Activated T-cell treated with anti-CD3 and anti-CD28 coated beads, Interleukin-2, amount 50 U/mL, for 48 hours (primary cell): ENCODE data around the gene AMT.

ENCODE experiments used
- DNase-seq, 2 experiments: peaks; one replicate each; pipeline ENCODE4 v3.0.0-alpha.2; 2020

The AMT gene, protein sequence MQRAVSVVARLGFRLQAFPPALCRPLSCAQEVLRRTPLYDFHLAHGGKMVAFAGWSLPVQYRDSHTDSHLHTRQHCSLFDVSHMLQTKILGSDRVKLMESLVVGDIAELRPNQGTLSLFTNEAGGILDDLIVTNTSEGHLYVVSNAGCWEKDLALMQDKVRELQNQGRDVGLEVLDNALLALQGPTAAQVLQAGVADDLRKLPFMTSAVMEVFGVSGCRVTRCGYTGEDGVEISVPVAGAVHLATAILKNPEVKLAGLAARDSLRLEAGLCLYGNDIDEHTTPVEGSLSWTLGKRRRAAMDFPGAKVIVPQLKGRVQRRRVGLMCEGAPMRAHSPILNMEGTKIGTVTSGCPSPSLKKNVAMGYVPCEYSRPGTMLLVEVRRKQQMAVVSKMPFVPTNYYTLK

DNA sequence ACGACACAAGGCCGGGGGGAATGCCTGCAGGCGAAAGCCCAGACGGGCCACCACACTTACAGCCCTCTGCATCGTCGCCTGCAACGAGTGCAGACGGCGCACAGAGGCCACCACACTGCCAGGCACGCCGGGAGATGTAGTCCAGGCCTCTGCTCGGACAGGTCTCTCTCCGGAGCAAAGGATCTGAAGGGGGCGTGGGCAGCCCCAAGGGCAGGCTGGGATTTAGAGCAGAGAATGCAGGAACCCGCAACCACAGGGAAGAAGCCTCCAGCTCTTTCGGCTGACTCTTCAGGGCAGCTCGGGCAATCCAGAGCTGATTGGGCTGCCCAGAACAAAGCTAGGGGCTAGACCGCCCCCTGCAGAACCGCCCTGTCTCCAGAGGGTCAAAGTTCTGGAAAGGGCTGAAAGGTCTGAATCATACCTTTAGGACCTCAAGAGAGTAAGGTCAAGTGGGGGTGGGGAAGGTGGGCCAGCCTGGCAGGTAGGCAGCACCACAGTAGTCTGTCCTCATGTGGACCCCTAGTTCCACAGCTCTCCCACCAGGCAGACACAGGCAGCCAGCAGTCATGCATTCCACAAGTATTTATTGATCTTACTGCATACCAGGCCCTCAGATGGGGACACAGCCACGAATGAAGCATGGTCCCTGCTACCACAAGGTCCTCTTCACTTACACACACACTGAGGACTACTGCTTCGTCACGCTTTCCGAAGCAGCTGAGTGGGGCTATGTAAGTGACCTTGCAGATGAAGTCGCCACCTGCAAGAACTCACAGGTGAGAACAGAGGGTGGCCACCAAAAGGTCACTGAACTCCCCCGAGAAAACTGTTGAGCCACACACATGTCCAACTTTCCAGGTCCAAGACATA is at the start of gene AMT:
Gene AMT, minus strand, starts transcription at position 95 of the 870 bp plus-strand sequence. Its CDS starts 23 bp downstream, at position 72.
- DNase-seq: no peak

DNA sequence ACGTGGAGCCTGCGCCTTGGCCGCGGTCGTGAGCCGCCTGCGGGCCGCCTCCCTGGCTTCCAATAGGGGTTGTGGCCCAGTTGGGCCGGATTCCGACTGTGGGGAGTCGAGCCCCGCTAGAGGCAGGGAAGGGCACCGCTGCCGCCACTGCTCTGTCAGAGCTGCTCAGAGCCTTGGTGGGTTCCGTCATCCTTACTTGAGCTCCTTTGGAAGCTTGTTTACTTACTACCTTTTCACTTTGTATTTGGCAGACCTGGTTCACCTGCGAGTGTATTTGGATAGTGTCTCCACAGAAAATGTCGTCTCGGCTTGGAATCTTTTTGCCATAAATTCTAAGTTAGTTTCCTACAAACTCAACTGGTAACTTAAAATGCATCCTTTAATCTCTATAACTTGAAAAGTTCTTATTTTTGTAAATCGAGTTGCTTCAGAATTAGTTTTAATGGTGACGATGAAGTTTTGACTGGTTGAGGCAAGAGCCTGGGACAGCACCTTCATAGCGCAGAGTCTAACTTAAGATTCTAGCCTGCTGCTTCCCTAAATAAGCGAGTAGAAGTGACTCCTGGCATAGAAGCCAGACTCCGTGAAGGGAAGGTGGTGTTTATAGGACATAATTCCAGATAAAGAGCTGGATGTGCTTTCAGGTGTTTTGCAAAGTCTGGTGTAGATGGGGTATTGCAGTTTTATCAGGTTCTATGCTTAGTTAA is 48.6 kb upstream of the AMT start:
- DNase-seq: no peak

DNA sequence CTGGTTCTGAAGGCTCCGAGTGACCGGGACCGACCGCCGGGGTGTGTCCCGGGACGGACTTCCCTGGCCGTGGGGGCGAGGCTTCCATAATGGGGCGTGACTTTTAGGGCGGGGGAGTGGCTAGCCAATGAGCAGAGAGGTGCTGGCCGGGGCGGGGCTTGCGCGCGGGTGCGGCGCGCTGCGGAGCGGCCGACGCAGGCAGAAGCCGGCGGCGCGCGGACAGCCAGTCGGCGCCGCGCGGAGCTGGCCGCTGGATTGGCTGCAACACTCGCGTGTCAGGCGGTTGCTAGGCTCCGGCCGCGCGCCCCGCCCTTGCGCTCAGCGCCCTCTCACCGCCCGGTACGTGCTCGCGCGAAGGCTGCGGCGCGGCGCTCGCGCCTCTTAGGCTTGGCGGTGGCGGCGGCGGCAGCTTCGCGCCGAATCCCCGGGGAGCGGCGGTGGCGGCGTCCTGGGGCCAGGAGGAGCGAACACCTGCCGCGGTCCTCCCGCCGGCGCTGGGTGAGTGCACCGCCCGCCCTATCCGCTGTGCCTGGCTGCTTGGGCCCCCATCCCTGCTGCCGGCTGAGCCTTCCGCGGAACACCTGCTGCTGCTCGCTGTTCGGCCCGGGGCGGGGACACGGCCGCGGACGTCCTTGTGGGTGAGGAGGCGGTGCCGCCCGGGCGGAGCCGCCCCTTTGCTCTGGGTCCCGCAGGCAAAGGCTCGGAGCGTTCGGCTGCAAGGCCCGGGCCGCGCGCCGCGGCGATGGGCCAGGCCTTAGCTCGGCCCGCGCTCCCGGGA is 47.9 kb upstream of the AMT start, which contains the start of gene DAG1:
Gene DAG1, plus strand, starts transcription at position 332 of the 778 bp plus-strand sequence. CDS start 40,268 bp downstream, outside the sequence.
- DNase-seq: peak; percentile 97

DNA sequence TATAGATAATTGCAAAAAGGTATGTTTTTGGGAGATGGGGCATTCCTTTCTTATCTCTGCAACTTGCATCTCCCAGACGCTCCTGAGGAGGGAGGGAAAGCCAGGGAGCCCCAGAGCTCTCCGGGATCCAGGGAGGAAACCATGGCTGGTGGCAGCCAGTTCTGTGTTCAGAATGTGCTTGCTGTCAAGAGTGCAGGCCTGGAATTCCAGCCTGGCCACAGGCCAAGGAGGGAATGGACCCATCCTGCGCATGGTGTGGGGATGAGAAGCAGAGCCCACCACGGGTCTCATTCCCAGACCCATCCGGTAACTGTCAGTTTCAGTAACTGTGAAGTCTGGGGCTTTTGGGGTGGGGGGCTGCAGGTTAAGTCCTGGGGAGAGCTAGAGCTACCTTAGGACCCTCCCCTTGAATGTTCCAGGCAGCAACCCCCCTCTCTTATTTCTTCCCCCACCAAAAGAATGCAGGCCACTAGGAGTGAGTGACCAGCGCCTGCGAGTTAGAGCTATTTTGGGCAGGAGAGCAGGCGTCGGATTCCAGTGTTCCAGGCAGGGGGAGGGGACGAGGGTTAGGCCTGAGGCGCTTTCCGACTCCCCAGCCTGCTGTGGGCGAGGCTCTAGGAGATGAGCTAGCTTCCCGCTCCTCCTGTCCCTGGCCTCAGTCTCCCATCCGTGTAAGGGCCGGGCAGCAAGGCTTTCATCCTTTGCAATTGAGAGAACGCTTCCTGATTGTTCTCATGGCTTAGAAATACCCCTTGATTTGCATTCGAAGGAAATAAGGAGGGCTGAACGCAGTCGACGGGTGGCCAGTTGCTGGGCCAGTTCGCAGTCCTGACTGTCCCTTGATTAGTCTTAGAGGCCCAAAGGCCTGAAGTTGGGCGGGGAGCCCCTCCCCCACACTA is 47.0 kb upstream of the AMT start:
- DNase-seq: no peak

DNA sequence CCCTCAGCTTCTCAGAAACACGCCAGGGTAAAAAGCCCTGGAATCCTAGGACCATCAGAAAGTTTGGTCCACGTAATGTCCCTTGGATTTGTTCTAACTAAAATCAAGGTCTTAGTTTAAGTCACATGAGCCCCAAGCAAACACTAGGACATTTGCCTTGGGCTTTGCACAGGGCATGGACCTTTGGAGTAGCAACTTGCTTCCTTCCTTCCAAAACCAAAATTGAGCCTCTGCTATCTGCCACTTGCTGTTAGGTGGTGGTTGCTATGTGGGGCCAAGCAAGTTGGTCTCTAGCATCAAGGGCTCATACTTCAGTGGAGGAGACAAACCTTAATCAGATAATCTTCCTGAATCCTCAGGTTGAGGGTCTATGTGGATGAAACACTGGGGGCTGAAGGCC is 43.8 kb upstream of the AMT start:
- DNase-seq: no peak

DNA sequence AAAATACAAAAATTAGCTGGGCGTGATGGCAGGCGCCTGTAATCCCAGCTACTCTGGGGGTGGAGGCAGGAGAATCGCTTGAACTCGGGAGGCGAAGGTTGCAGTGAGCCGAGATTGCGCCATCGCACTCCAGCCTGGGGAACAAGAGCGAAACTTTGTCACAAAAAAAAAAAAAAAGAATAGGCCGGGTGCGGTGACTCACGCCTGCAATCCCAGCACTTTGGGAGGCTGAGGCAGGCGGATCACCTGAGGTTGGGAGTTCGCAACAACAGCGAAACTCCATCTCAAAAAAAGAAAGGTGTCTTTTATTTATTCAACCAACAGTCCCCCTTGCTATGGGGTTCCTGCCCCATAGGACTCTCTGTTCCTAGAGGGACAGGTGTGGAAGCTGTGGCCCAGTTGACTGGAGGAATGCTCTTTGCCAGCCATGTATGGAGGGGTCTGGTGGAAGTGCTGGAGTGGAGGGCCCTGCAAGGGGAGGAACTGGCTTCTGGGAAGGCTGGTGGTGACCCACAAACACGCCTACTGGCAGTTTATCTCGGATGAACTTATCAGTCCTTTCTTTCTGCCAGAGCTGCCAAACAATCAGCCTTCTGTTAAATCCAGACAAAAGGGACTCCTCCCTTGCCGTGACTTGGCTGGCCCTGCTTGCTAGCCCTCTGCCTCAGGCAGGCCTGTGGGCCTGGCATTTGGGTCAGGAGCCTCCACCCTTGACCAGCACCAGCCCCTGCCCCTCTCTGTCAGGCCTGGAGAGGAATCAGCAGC is 43.2 kb upstream of the AMT start:
- DNase-seq: no peak

DNA sequence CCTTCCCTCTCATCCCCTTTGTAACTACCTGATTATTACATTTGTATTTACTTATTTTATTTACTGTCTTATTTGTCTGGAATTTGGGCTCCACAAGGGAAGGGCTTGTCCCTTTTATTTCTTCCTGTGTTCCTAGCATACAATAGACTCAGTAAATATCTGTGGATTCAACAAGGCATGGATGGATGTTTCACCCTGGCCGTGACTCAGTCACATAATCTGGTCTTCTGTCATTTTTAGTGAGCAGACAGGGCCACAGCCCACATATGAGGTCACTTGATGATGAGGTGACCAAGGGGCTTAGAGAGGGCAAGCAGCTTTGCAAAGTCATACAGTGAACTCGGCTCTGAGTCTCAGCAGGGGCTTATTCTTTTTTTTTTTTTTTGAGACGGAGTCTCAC is 39.9 kb upstream of the AMT start:
- no peak for DNase-seq

DNA sequence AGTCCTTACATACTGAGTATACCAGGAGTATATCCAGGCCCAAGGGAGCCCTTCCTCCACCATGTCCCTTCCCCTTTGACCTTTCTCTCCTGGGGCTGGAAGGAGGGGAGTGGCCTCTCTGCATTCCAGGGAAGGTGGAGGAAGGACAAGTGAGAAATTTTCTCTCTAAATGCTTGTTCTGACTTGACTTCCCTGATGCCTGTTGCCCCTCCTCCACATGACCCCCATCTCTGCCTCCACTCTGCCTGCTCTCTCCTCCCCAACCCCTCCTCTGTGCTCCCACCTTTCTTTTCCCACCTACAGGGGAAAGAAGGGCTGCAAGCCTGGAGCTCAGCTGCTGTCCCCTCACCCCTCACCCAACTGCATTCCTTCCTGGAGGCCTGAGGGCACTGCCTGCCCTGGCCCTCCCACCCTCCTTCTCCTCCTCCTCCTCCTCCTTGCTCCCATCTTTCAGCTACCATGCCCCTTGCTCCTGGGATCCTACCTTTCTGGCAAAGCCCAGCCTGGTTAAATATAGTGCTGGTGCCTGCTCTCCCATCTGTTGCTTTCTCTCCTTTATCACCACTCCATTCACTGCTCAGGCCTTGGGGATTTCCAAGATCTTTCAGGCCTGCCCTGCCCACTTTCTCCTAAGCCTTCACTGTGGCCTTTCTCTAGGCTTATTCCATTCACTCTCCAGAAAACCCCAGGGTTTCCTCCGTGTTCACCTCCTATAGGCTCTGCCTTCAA is 39.3 kb upstream of the AMT start:
- no peak for DNase-seq

DNA sequence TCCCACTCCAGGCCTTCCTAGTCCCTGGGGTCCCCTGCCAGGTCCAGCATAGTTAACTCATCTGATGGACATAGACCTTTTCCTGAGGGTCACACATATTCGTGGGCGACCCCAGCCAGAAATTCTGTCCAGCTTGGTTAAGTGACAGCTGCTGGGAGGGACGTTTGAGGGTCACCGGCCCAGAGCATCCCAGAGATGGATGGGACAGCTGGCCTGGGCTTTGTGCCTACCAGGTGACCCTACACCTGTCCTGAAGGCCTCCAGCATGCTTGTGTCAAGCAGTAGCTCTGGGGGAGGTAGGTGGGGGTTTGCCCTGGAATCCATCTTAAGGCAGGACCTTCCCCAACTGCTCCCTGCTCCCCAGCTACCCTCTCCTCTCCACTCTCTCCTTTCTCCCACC is 38.7 kb upstream of the AMT start:
- no peak for DNase-seq

DNA sequence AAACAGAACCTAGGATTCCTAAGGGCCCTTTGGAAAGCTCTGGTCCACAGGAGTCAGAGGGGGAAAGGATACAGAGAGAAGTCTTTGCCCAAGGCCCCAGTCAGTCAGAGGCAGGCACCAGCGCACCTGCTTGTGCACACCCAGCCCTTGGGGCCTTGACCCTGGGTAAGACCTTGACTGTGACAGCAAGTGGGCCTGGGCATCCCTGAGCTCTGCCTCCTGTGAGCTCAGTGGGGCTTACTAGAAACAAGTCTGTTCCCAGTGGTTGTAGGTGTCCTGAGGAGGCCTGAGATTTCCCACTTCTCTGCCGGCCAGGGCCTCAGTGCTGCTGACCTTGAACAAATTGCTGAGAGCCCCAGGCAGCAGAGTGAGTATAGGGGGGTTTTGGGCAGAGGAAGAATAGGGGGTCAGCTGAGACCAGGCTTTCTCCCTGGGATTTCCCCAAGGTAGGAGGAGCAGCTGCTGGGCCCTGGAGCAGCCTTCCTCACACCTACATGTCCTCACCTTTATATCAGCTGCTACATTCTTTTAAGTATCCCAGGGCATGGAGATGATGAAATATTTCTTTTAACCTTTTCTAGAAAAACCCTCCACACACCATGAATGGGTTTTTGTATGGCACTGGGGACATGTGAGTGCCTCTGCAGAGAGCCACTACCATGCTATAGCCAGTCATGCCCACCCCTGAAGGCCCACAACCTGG is 38.1 kb upstream of the AMT start:
- DNase-seq: no peak

DNA sequence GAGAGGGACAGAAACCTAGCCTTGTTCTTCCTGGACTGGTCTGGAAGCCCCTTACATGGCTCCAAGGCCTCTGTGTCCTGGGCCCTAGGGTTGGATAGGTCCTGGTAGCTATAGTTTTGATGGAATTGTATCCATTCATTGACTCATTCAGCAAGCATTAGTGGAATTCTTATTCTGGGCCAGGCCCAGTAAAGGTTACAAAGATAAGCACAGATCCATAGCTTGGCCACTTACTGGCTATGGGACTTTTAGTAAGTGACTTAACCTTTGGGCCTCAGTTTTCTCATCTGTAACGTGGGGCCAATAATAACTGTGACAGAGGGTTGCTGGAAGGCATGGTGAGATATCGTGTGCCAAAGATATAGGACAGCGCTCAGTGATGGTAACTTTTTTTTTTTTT is 34.2 kb upstream of the AMT start:
- DNase-seq: no peak

DNA sequence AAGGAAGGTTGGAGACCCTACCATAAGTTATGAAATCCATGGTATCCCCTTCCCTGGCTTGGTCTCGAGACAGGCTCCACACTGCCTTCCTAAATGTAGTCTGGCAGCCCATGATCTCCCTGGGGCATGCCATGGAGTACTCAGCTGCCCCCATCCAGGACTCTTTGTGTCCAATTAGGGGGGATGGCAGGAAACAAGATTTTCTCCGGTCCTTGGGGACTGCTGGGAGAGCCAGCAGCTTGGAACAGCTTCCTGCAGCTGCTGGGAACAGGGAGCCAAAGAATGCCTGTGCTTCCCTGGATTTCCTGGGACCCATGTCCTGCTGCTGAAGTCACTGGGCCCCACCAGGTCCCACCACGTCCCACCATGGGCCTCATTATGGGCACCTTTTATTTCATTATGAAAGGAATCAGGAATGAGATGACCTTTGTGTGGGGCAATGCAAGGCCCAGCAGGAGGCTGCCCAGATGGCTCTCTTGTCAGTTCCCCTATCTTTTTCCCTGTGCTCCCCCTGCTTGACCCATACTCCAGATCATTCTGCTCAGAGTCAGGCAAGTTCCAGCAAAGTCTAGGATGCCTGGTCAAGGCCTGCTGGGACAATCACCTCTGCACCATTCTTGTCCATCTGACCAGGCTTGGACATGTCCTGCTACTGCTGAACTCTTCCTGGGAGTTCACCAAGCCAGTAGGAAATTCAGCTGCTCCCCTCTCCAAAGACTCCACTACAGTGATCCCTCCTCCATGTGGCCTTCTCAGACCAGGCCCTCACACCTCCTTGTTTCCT is 32.8 kb upstream of the AMT start:
- DNase-seq: no peak

DNA sequence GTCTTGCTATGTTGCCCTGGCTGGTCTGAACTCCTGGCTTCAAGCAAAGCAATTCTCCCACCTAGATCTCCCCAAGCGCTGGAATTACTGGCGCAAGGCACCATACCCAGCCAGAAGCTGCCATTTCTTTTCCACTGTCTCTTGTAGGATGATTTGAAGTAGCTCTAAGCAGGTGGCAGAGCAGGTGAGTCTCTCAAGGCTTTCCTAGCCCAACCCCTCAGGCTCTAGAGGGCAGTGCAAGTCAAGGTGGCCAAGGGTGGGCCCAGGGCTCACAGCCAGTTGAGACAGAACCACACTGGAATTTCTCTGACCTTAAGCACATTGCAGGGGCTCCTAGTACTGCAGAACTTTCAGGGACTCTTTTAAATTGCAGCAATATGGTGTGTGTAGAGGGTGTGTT is 32.2 kb upstream of the AMT start:
- DNase-seq: no peak

DNA sequence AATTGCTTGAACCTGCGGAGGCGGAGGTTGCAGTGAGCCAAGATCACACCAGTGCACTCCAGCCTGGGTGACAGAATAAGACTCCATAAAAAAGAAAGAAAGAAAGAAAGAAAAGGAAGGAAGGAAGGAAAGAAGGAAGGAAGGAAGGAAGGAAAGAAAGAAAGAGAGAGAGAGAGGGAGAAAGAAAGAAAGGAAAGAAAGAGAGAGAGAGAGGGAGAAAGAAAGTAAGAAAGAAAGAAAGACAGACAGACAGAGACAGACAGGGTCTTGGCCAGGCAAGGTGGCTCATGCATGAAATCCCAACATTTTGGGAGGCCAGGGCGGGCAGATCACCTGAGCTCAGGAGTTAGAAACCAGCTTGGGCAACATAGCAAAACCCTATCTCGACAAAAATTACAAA is 31.3 kb upstream of the AMT start:
- no peak for DNase-seq

DNA sequence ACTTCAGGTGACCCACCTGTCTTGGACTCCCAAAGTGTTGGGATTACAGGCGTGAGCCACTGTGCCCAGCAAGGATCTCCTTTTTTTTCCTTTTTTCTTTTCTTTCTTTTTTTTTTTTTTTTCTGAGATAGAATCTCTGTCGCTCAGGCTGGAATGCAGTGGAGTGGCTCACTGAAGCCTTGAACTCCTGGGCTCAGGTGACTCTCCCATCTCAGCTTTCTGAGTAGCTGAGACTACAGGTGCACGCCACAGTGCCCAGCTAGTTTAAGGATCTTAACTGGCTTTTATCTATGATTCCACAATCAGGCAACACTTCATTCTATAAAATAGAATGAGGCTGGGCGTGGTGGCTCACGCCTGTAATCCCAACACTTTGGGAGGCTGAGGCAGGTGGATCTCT is 23.1 kb upstream of the AMT start:
- no peak for DNase-seq

DNA sequence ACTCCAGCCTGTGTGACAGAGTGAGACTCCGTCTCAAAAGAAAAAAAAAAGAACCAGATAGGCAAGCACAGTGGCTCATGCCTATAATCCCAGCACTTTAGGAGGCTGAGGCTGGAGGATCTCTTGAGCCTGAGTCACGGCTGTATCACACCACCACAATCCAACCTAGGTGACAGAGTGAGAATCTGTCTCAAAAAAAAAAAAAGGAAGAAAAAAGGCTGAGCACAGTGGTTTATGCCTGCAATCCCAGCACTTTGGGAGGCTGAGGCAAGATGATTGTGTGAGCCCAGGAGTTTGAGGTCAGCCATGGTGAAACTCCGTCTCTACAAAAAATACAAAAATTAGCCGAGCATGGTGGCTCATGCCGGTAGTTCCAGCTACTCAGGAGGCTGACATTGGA is 12.5 kb upstream of the AMT start:
- no peak for DNase-seq

DNA sequence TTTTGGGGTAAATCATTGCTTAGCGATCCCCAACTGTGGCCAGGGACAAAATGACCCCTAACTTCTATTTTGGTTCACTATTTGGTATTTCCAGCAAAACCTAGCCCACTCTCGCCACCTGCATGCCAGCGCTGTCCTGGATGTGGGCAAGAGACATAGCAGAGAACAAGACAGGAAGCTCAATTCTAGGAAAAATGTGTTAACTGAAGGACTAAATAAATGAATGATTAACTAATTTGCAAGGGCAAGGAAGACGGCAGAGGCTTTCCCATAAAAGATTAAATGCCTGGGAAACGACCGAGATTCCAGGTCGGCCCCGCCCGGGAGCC is 6.4 kb upstream of the AMT start:
- DNase-seq: no peak

DNA sequence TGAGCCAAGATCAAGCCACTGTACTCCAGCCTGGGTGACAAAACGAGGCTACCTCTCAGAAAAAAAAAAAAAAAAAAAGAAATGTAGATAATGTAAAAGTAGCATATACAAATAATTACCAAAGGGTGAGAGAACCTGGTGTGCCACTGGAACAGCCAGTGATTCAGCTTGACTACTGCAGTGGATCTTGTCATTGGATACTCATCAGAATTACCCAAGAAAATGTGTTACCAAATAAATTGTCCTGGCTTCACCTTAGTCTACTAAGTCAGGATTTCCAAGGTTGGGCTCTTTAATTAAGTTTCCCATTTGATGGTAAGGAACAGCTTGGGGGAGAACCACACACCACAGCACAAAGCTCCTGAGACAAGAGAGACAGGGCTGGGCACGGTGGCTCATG is 5.3 kb upstream of the AMT start:
- DNase-seq: no peak

DNA sequence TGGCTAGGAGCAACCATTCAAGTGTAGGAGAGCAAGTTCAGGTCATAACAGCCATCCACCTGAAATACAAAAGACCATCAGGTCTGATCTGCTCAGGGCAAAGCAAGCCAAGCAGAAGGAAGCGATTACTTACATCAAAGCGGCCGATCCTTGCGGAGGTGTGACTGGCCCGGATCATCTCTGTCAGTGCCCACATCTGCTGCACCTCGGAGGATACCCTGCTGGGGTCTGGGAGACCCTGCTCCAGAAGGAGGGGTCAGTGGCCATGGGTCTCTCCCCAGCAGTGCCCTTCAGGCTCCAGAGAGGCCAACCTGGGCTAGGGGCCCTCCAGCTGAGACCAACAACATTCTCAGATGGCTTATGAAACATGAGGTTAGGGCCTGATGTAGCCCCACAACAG is 2.5 kb upstream of the AMT start:
- DNase-seq: no peak
